IMR-90 (cell line): Measurements from ENCODE around the gene POLR1B.
A peak's percentile ranks its signal among the peaks of the same experiment; 100 is the strongest.

Experiments used
- BHLHE40 ChIP-seq: fragments of 150-350 bp; IDR thresholded peaks from 2 replicates; pipeline ENCODE4 v1.6.1; 2016; ENCODE audit warnings: mild to moderate bottlenecking, low read depth, low read length
- CEBPB ChIP-seq: IDR thresholded peaks from 2 replicates; pipeline ENCODE4 v1.6.1; 2012; ENCODE audit warnings: low read depth, low read length, improper control_type of control experiment
- FOS ChIP-seq: fragments of 150-350 bp; IDR thresholded peaks from 2 replicates; pipeline ENCODE4 v1.6.1; 2016; ENCODE audit warnings: low read depth, low read length
- MAFK ChIP-seq: IDR thresholded peaks from 2 replicates; pipeline ENCODE4 v1.6.1; 2012; ENCODE audit warnings: low read depth, low read length, improper control_type of control experiment
- MAZ ChIP-seq: IDR thresholded peaks from 2 replicates; pipeline ENCODE4 v1.6.1; 2012; ENCODE audit warnings: low read depth, mild to moderate bottlenecking, low read length, improper control_type of control experiment, moderate library complexity, borderline replicate concordance
- MXI1 ChIP-seq: IDR thresholded peaks from 2 replicates; pipeline ENCODE4 v1.6.1; 2012; ENCODE audit warnings: low read depth, mild to moderate bottlenecking, low read length, moderate library complexity, borderline replicate concordance
- POLR2A ChIP-seq: IDR thresholded peaks from 2 replicates; pipeline ENCODE4 v1.6.1; 2012; ENCODE audit warnings: mild to moderate bottlenecking, low read depth, low read length
- RAD21 ChIP-seq: IDR thresholded peaks from 2 replicates; pipeline ENCODE4 v1.6.1; 2012; ENCODE audit warnings: low read length, improper control_type of control experiment
- RCOR1 ChIP-seq: IDR thresholded peaks from 2 replicates; pipeline ENCODE4 v1.6.1; 2012; ENCODE audit warnings: mild to moderate bottlenecking, low read length, improper control_type of control experiment; ENCODE audit not compliant: insufficient replicate concordance
- RFX5 ChIP-seq: IDR thresholded peaks from 2 replicates; pipeline ENCODE4 v1.8.0; 2012; ENCODE audit warnings: low read depth, mild to moderate bottlenecking, low read length, moderate library complexity
- SMC3 ChIP-seq: fragments of 150-350 bp; IDR thresholded peaks from 2 replicates; pipeline ENCODE4 v1.6.1; 2016; ENCODE audit warnings: low read depth, mild to moderate bottlenecking, antibody characterized with exemption, low read length, moderate library complexity
- TF ChIP-seq, protein P1 (sequence below): conservative IDR thresholded peaks from 2 replicates; pipeline ENCODE4 v1.5.1; 2012; ENCODE audit warnings: mild to moderate bottlenecking, low read depth, low read length, improper control_type of control experiment
- TF ChIP-seq, protein P2 (sequence below): fragments of 150-350 bp; IDR thresholded peaks from 2 replicates; pipeline ENCODE4 v1.6.1; 2016; ENCODE audit warnings: low read depth, mild to moderate bottlenecking, low read length, moderate library complexity, borderline replicate concordance
- TF ChIP-seq, protein P3 (sequence below): fragments of 150-350 bp; IDR thresholded peaks from 2 replicates; pipeline ENCODE4 v1.6.1; 2017; ENCODE audit warnings: mild to moderate bottlenecking, antibody characterized with exemption, low read length, low read depth

DNA sequence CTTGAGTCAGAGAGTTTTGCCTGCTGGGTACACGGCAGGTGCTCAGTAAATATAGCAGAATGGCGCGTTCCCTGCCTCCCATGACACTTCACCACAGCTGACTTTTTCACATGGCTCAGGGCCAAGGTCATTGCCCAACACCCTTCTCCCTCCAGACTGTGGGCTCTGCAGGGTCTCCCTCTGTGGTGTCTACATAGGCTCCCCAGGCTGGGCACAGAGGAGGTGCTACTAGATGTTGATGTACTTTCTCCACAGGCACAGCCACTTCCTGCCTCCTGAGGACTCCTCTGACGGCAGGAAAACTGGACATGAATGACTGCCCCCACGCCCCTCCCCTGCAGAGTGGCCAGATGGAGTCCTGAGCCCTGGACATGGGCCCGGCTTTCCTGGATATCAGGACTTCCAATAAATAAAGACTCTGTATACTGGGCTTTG is 46.4 kb downstream of the POLR1B start:
- TF ChIP-seq RCOR1: no peak
- TF ChIP-seq, protein P1, sequence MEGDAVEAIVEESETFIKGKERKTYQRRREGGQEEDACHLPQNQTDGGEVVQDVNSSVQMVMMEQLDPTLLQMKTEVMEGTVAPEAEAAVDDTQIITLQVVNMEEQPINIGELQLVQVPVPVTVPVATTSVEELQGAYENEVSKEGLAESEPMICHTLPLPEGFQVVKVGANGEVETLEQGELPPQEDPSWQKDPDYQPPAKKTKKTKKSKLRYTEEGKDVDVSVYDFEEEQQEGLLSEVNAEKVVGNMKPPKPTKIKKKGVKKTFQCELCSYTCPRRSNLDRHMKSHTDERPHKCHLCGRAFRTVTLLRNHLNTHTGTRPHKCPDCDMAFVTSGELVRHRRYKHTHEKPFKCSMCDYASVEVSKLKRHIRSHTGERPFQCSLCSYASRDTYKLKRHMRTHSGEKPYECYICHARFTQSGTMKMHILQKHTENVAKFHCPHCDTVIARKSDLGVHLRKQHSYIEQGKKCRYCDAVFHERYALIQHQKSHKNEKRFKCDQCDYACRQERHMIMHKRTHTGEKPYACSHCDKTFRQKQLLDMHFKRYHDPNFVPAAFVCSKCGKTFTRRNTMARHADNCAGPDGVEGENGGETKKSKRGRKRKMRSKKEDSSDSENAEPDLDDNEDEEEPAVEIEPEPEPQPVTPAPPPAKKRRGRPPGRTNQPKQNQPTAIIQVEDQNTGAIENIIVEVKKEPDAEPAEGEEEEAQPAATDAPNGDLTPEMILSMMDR: no peak
- TF ChIP-seq POLR2A: no peak
- TF ChIP-seq RAD21: no peak
- no peak for TF ChIP-seq MAFK
- no peak for TF ChIP-seq MXI1
- no peak for TF ChIP-seq FOS
- no peak for TF ChIP-seq MAZ
- no peak for TF ChIP-seq SMC3
- TF ChIP-seq BHLHE40: no peak
- TF ChIP-seq, protein P2, sequence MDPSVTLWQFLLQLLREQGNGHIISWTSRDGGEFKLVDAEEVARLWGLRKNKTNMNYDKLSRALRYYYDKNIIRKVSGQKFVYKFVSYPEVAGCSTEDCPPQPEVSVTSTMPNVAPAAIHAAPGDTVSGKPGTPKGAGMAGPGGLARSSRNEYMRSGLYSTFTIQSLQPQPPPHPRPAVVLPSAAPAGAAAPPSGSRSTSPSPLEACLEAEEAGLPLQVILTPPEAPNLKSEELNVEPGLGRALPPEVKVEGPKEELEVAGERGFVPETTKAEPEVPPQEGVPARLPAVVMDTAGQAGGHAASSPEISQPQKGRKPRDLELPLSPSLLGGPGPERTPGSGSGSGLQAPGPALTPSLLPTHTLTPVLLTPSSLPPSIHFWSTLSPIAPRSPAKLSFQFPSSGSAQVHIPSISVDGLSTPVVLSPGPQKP: no peak
- TF ChIP-seq RFX5: no peak
- TF ChIP-seq, protein P3, sequence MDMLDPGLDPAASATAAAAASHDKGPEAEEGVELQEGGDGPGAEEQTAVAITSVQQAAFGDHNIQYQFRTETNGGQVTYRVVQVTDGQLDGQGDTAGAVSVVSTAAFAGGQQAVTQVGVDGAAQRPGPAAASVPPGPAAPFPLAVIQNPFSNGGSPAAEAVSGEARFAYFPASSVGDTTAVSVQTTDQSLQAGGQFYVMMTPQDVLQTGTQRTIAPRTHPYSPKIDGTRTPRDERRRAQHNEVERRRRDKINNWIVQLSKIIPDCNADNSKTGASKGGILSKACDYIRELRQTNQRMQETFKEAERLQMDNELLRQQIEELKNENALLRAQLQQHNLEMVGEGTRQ: no peak
- peak; percentile 14; the same call in 1 of the 2 replicates for TF ChIP-seq CEBPB
